Measurements from ENCODE around the gene SLFN11. TPM values are rescaled to one million over a fixed set of nuclear protein-coding genes. Genes with fewer than 3 reads are reported as not detected.
A peak's percentile ranks its signal among the peaks of the same experiment; 100 is the strongest.
"Not testable (repeated sequence)": the region's sequence is repeated elsewhere in the genome, so short reads cannot be mapped to it uniquely, and the experiment has no call there.

Gene SLFN11
- total RNA-seq, 2 donors from 2014 or later = 7.7 TPM

DNA sequence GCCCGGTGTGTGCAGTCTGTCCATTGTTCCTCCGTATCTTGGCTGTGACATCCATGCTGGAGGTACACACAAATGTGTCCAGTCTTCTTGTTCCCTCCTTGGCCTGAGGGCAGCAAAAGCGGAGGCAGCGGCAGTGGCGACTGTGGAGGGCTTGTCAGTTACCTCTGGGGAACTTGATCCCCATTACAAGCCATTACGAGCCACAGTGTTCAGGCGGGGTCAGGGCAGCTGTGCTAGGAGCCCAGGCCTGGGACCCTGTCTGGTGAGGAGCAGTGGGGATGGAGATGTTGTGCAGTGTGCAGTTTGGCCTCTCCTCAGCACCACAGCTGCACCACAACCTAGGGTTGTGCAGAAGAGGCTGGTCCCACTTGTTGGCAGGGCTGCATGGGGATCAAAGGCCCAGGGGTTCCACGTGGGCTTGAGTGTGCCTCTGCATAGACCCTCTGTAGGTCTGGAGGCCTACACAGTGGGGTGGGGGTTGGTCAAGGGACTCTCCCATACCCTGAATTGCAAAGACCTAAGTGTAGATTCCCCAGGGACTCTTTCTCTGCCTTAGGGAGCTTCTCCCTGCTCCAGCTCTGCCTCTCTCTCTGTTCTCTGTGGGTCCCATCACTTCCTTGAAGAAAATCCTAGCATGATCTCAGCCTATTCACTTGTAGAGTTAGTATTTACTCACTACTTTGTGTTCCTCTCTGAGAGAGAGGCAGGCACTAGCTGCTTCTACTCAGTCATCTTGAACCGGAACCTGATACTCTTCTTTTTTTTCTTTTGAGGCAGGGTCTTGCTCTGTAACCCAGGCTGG, 58.8 kb downstream of the SLFN11 start:
- WGBS = 59% methylated on average over 9 of the region's 9 CpGs
- Histone ChIP-seq H3K27ac (peak overlapping the region; percentile 36 to 60), H3K36me3 (no peaks in the 10 kb centered on the region), H3K4me1 (replicated peaks) (peaks cover 3% of the 10 kb centered on the region), H3K9me3 (no peaks in the 10 kb centered on the region), H3K27me3 (replicated peaks; ENCODE audit: insufficient read depth) (no peaks in the 10 kb centered on the region), H3K4me3 (peak overlapping the region in 1 of 2 donors; percentile 5)
- TF ChIP-seq, protein P1, sequence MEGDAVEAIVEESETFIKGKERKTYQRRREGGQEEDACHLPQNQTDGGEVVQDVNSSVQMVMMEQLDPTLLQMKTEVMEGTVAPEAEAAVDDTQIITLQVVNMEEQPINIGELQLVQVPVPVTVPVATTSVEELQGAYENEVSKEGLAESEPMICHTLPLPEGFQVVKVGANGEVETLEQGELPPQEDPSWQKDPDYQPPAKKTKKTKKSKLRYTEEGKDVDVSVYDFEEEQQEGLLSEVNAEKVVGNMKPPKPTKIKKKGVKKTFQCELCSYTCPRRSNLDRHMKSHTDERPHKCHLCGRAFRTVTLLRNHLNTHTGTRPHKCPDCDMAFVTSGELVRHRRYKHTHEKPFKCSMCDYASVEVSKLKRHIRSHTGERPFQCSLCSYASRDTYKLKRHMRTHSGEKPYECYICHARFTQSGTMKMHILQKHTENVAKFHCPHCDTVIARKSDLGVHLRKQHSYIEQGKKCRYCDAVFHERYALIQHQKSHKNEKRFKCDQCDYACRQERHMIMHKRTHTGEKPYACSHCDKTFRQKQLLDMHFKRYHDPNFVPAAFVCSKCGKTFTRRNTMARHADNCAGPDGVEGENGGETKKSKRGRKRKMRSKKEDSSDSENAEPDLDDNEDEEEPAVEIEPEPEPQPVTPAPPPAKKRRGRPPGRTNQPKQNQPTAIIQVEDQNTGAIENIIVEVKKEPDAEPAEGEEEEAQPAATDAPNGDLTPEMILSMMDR (IDR thresholded peaks at IDR 0.05) = no peak
- TF ChIP-seq POLR2AphosphoS5 (IDR thresholded peaks at IDR 0.05) = no peak
- TF ChIP-seq POLR2A (IDR thresholded peaks at IDR 0.05) = no peak
- intact Hi-C loops (cut with DNase I) = loop anchor here (5.0 kb wide), 1 partner anchor 142 kb away; no protein-coding TSS in a partner anchor
- no peak for DNase-seq (ENCODE audit: low spot score)

GRCh38 chr17:35313875-35314409, 59.5 kb downstream of the SLFN11 start:
- DNase-seq (ENCODE audit: low spot score) = no peak
- intact Hi-C loops (cut with DNase I) = loop anchor here (2.0 to 5.0 kb wide), 2 partner anchors 142 to 225 kb away; no protein-coding TSS in a partner anchor
- Histone ChIP-seq H3K27ac (no peak overlapping the region), H3K4me1 (replicated peaks) (peaks cover 3% of the 10 kb centered on the region), H3K27me3 (replicated peaks; ENCODE audit: insufficient read depth) (no peaks in the 10 kb centered on the region), H3K36me3 (no peaks in the 10 kb centered on the region), H3K4me3 (peak overlapping the region in 1 of 2 donors; percentile 5), H3K9me3 (no peaks in the 10 kb centered on the region)
- TF ChIP-seq, protein P1 (IDR thresholded peaks at IDR 0.05) = no peak
- no peak for TF ChIP-seq POLR2AphosphoS5 (IDR thresholded peaks at IDR 0.05)
- no peak for TF ChIP-seq POLR2A (IDR thresholded peaks at IDR 0.05)
- WGBS = 12% methylated on average over 18 of the region's 19 CpGs

- DNase-seq (ENCODE audit: low spot score) = peak; percentile 66
- intact Hi-C loops (cut with DNase I) = loop anchor here (2.0 to 5.0 kb wide), 2 partner anchors 141 to 226 kb away; no protein-coding TSS in a partner anchor
- Histone ChIP-seq H3K4me3 (peak overlapping the region in 1 of 2 donors; percentile 5), H3K9me3 (no peaks in the 10 kb centered on the region), H3K4me1 (replicated peaks) (peaks cover 3% of the 10 kb centered on the region), H3K36me3 (no peaks in the 10 kb centered on the region), H3K27ac (no peak overlapping the region), H3K27me3 (replicated peaks; ENCODE audit: insufficient read depth) (no peaks in the 10 kb centered on the region)
- 37% methylated on average over 20 of the region's 20 CpGs for WGBS
- peak; percentile 34 for TF ChIP-seq POLR2AphosphoS5 (IDR thresholded peaks at IDR 0.05)
- no peak for TF ChIP-seq POLR2A (IDR thresholded peaks at IDR 0.05)
- TF ChIP-seq, protein P1 (IDR thresholded peaks at IDR 0.05) = peak in 3 of 4 experiments; percentile 62 to 81 (median 75)
Observed at GRCh38 chr17:35312790-35313711, 60.4 kb downstream of the SLFN11 start.

- Histone ChIP-seq H3K27ac (no peak overlapping the region), H3K27me3 (replicated peaks; ENCODE audit: insufficient read depth) (no peaks in the 10 kb centered on the region), H3K36me3 (no peaks in the 10 kb centered on the region), H3K9me3 (no peaks in the 10 kb centered on the region), H3K4me3 (no peak overlapping the region), H3K4me1 (replicated peaks) (peaks cover 3% of the 10 kb centered on the region)
- intact Hi-C loops (cut with DNase I) = loop anchor here (2.0 to 5.0 kb wide), 2 partner anchors 140 to 226 kb away; no protein-coding TSS in a partner anchor
- DNase-seq (ENCODE audit: low spot score) = no peak
- WGBS = 60% methylated on average over 3 of the region's 3 CpGs
- TF ChIP-seq, protein P1 (IDR thresholded peaks at IDR 0.05) = no peak
- TF ChIP-seq POLR2A (IDR thresholded peaks at IDR 0.05) = no peak
- TF ChIP-seq POLR2AphosphoS5 (IDR thresholded peaks at IDR 0.05) = no peak
Observed at GRCh38 chr17:35312346-35312745, 61.1 kb downstream of the SLFN11 start.

- H3K27me3 ChIP-seq (replicated peaks; ENCODE audit: insufficient read depth); intact Hi-C loops (cut with DNase I); H3K4me3 ChIP-seq; H3K36me3 ChIP-seq; H3K9me3 ChIP-seq; DNase-seq (ENCODE audit: low spot score); H3K27ac ChIP-seq; H3K4me1 ChIP-seq (replicated peaks): not testable (repeated sequence)
- 54% methylated on average over 3 of the region's 3 CpGs for WGBS
Observed at GRCh38 chr17:35309345-35309744, 64.1 kb downstream of the SLFN11 start.
